Stimulated activated CD4-positive, alpha-beta T cell treated with anti-CD3 and anti-CD28 coated beads, Interleukin-4, amount 100 ng/mL, for 4 hours (primary cell): Measurements from ENCODE around the gene SCYL1.

Experiments used
- DNase-seq, 2 experiments: peaks; one replicate each; pipeline ENCODE4 v3.0.0-alpha.2; 2020

Gene SCYL1

GRCh38 chr11:65524741-65525545 is at the start of gene SCYL1:
TSS of gene SCYL1 (plus strand) at chr11:65525083. CDS start at chr11:65525154, 71 bp downstream.
- DNase-seq, result peak; percentile 74 to 83

- no peak for DNase-seq
Observed at GRCh38 chr11:65476632-65477148, 48.2 kb upstream of the SCYL1 start.

- peak; percentile 91 to 92 for DNase-seq
Observed at GRCh38 chr11:65477149-65477965, 47.5 kb upstream of the SCYL1 start.

- DNase-seq, result no peak
Observed at GRCh38 chr11:65478388-65479183, 46.3 kb upstream of the SCYL1 start.

GRCh38 chr11:65479184-65480145 is 45.4 kb upstream of the SCYL1 start:
- no peak for DNase-seq

GRCh38 chr11:65482306-65482850 is 42.5 kb upstream of the SCYL1 start:
- DNase-seq, result no peak

GRCh38 chr11:65485920-65486219 is 39.0 kb upstream of the SCYL1 start:
- no peak for DNase-seq

GRCh38 chr11:65486570-65487466 is 38.1 kb upstream of the SCYL1 start:
- DNase-seq, result no peak

GRCh38 chr11:65487467-65488272 is 37.2 kb upstream of the SCYL1 start:
- DNase-seq, result no peak

GRCh38 chr11:65488273-65489034 is 36.4 kb upstream of the SCYL1 start:
- no peak for DNase-seq

- DNase-seq, result no peak
Observed at GRCh38 chr11:65489035-65489705, 35.7 kb upstream of the SCYL1 start.

- no peak for DNase-seq
Observed at GRCh38 chr11:65489706-65490320, 35.1 kb upstream of the SCYL1 start.

GRCh38 chr11:65491163-65491465 is 33.8 kb upstream of the SCYL1 start:
- no peak for DNase-seq

- DNase-seq, result no peak
Observed at GRCh38 chr11:65491614-65492386, 33.1 kb upstream of the SCYL1 start.

GRCh38 chr11:65492387-65492636 is 32.6 kb upstream of the SCYL1 start:
- DNase-seq, result no peak

GRCh38 chr11:65492637-65493366 is 32.1 kb upstream of the SCYL1 start:
- DNase-seq, result no peak
